Panc1 (cell line): ENCODE results near the gene SENP1. TPM values are rescaled to one million over a fixed set of nuclear protein-coding genes. Genes with fewer than 3 reads are reported as not detected.

Experiments
- ATAC-seq: fragments of 200-7000 bp; cut with Tn5 transposase; 2 replicates; pipeline ENCODE4 v1.9.1; 2020; ENCODE audit warnings: mild to moderate bottlenecking, moderate library complexity
- BruUV-seq: library from RNA; stranded (reverse); fragments of 400-500 nt; replicated peaks from 2 replicates; lab custom pipeline; 2021; lab: Mats Ljungman, UMichigan
- CTCF ChIA-PET: fragments of 300-600 bp; sonication (Branson Sonifier 250); formaldehyde crosslinking; loops from one replicate; lab custom pipeline; 2022; ENCODE audit warnings: antibody characterized with exemption; lab: Charles Lee
- POLR2A ChIA-PET: fragments of 300-600 bp; sonication (Branson Sonifier 250); formaldehyde crosslinking; loops from one replicate; lab custom pipeline; 2022; ENCODE audit warnings: antibody characterized with exemption; lab: Charles Lee
- DNase-seq: peaks from one replicate; pipeline ENCODE4 v3.0.0-alpha.2; 2010; ENCODE audit warnings: low read depth, low spot score
- H3K27ac ChIP-seq: 2 replicates; pipeline ENCODE4 v1.5.1; 2011; ENCODE audit warnings: mild to moderate bottlenecking, low read length, inconsistent platforms
- H3K27me3 ChIP-seq: fragments of 200-500 bp; sonication (Bioruptor generic); 2 replicates; pipeline ENCODE4 v1.6.0; 2014; ENCODE audit warnings: low read length, inconsistent platforms; ENCODE audit not compliant: control insufficient read depth, insufficient read depth
- H3K36me3 ChIP-seq: fragments of 200-500 bp; sonication (Bioruptor generic); 2 replicates; pipeline ENCODE4 v1.5.1; 2014; ENCODE audit warnings: inconsistent platforms, mild to moderate bottlenecking, low read length, moderate library complexity; ENCODE audit not compliant: control insufficient read depth, insufficient read depth
- H3K4me1 ChIP-seq: 2 replicates; pipeline ENCODE4 v1.5.1; 2011; ENCODE audit warnings: inconsistent platforms, mild to moderate bottlenecking, low read length, moderate library complexity; ENCODE audit not compliant: control insufficient read depth, insufficient read depth
- H3K4me3 ChIP-seq, 2 experiments: 2 replicates each; pipeline ENCODE4 v1.5.1; 2011 to 2012; ENCODE audit warnings: low read depth in 2 of 2, low read length in 2 of 2, mild to moderate bottlenecking in 2 of 2, inconsistent platforms in 1 of 2, moderate library complexity in 1 of 2
- H3K9me3 ChIP-seq: fragments of 200-500 bp; sonication (Bioruptor generic); 2 replicates; pipeline ENCODE4 v1.5.1; 2014; ENCODE audit warnings: low read depth, mild to moderate bottlenecking, inconsistent platforms, low read length, moderate library complexity; ENCODE audit not compliant: control insufficient read depth, insufficient read depth
- POLR2AphosphoS5 ChIP-seq: IDR thresholded peaks from 2 replicates; pipeline ENCODE4 v1.6.1; 2012; ENCODE audit warnings: mild to moderate bottlenecking, low read depth, low read length, moderate library complexity
- SIN3A ChIP-seq: IDR thresholded peaks from 2 replicates; pipeline ENCODE4 v1.6.1; 2012; ENCODE audit warnings: low read depth, mild to moderate bottlenecking, low read length, moderate library complexity, borderline replicate concordance; ENCODE audit not compliant: insufficient read depth
- TCF7L2 ChIP-seq: IDR thresholded peaks from 2 replicates; pipeline ENCODE4 v1.6.1; 2011; ENCODE audit warnings: mild to moderate bottlenecking, low read depth, low read length, inconsistent platforms
- in situ Hi-C: cut with HindIII; loops from 2 replicates; pipeline ENCODE4 v1.10.0; 2016; ENCODE audit warnings: low sequenced_read_pairs, low pct_unique_long_range_greater_than_20kb
- intact Hi-C: fragments of 100-400 bp; cut with micrococcal nuclease; formaldehyde crosslinking; loops from one replicate; pipeline ENCODE4 v1.10.0; 2022; ENCODE audit not compliant: unreplicated experiment
- total RNA-seq: library from RNA; stranded (reverse); gene quantifications from one replicate; pipeline ENCODE4 v1.2.1, GENCODE V29; 2021; ENCODE audit not compliant: unreplicated experiment
- TF ChIP-seq, protein P1 (sequence below), 2 experiments: IDR thresholded peaks; 2 replicates each; pipeline ENCODE4 v1.6.1; 2011 to 2012; ENCODE audit warnings: low read depth in 2 of 2, control low read depth in 1 of 2, low read length in 1 of 2, mild to moderate bottlenecking in 1 of 2, moderate library complexity in 1 of 2; ENCODE audit not compliant: insufficient read depth in 1 of 2
- TF ChIP-seq, protein P2 (sequence below): fragments of 450-650 bp; IDR thresholded peaks from 2 replicates; pipeline ENCODE4 v1.5.1; 2017; ENCODE audit warnings: mild to moderate bottlenecking

Gene SENP1
- total RNA-seq, 1 experiment from 2014 or later: 35.2 TPM

DNA sequence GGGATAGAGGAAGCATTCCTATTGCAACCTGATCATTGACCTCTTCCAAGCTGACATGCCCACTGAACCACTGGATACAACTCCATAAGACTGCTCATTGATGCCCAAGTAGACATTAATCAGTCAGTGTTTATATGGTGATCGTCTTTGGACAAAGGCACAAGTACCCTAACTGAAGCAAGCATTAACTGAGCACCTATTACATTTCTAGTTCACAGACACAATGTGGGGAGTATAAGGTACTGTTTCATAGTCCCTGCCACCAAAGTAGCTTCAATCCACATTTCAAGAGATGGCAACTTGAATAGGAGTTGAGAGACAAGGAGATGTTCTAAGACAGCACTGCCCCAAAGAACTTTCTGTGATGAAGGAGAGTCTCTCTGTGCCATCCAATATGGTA lies 90.8 kb downstream of the SENP1 start:
- Histone ChIP-seq H3K4me3 (no peak overlapping the region), H3K4me1 (no peaks in the 10 kb centered on the region), H3K9me3 (no peaks in the 10 kb centered on the region), H3K27me3 (peaks cover 16% of the 10 kb centered on the region; the same call in 1 of the 2 replicates), H3K27ac (no peak overlapping the region), H3K36me3 (no peaks in the 10 kb centered on the region)
- ChIA-PET CTCF (no interaction called here), POLR2A (interaction anchor here (0.7 kb wide), 1 partner anchor 36 kb away, joined by 5 read pairs; no protein-coding TSS in a partner anchor)
- in situ Hi-C loops: no loop called here
- ATAC-seq (no peak), DNase-seq (no peak)
- intact Hi-C loops: no loop called here
- TF ChIP-seq SIN3A (no peak), POLR2AphosphoS5 (no peak), TCF7L2 (no peak)
- TF ChIP-seq, protein P1, sequence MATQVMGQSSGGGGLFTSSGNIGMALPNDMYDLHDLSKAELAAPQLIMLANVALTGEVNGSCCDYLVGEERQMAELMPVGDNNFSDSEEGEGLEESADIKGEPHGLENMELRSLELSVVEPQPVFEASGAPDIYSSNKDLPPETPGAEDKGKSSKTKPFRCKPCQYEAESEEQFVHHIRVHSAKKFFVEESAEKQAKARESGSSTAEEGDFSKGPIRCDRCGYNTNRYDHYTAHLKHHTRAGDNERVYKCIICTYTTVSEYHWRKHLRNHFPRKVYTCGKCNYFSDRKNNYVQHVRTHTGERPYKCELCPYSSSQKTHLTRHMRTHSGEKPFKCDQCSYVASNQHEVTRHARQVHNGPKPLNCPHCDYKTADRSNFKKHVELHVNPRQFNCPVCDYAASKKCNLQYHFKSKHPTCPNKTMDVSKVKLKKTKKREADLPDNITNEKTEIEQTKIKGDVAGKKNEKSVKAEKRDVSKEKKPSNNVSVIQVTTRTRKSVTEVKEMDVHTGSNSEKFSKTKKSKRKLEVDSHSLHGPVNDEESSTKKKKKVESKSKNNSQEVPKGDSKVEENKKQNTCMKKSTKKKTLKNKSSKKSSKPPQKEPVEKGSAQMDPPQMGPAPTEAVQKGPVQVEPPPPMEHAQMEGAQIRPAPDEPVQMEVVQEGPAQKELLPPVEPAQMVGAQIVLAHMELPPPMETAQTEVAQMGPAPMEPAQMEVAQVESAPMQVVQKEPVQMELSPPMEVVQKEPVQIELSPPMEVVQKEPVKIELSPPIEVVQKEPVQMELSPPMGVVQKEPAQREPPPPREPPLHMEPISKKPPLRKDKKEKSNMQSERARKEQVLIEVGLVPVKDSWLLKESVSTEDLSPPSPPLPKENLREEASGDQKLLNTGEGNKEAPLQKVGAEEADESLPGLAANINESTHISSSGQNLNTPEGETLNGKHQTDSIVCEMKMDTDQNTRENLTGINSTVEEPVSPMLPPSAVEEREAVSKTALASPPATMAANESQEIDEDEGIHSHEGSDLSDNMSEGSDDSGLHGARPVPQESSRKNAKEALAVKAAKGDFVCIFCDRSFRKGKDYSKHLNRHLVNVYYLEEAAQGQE (IDR thresholded peaks at IDR 0.05; ENCODE audit: insufficient read depth in 1 of 2, low read depth in 2 of 2, low read length in 1 of 2): no peak
- TF ChIP-seq, protein P2, sequence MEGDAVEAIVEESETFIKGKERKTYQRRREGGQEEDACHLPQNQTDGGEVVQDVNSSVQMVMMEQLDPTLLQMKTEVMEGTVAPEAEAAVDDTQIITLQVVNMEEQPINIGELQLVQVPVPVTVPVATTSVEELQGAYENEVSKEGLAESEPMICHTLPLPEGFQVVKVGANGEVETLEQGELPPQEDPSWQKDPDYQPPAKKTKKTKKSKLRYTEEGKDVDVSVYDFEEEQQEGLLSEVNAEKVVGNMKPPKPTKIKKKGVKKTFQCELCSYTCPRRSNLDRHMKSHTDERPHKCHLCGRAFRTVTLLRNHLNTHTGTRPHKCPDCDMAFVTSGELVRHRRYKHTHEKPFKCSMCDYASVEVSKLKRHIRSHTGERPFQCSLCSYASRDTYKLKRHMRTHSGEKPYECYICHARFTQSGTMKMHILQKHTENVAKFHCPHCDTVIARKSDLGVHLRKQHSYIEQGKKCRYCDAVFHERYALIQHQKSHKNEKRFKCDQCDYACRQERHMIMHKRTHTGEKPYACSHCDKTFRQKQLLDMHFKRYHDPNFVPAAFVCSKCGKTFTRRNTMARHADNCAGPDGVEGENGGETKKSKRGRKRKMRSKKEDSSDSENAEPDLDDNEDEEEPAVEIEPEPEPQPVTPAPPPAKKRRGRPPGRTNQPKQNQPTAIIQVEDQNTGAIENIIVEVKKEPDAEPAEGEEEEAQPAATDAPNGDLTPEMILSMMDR: no peak
- no TSS peak for BruUV-seq

DNA sequence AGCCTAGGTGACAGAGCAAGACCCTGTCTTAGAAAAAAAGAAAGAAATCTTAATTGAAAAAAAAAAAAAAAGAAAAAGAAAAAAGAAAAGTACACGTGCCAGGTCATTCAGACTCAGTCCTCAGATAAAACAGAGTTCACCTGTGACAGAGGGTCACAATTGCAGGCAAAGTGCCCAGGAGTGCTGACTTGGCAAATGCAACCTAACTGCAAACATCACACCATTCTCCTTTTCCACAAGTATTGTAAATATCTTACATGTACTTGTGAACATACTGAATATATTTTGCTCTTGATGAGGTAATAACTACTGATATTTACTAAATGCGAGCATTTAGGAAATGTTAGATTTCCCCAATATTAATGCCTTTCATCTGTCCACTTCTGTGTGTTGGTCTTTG lies 92.6 kb downstream of the SENP1 start:
- POLR2A ChIA-PET: no interaction called here
- CTCF ChIA-PET: interaction anchor here (0.6 to 0.7 kb wide), 2 partner anchors 11 to 23 kb away, joined by 3 to 7 read pairs; no protein-coding TSS in a partner anchor
- Histone ChIP-seq H3K27ac (no peak overlapping the region), H3K9me3 (no peaks in the 10 kb centered on the region), H3K4me3 (no peak overlapping the region), H3K27me3 (peaks cover 15% of the 10 kb centered on the region; the same call in 1 of the 2 replicates), H3K4me1 (no peaks in the 10 kb centered on the region), H3K36me3 (no peaks in the 10 kb centered on the region)
- intact Hi-C loops: no loop called here
- in situ Hi-C loops: no loop called here
- ATAC-seq (no peak), DNase-seq (no peak)
- TF ChIP-seq, protein P2: no peak
- TF ChIP-seq, protein P1 (IDR thresholded peaks at IDR 0.05; ENCODE audit: insufficient read depth in 1 of 2, low read depth in 2 of 2, low read length in 1 of 2): no peak
- no peak for TF ChIP-seq POLR2AphosphoS5
- no TSS peak for BruUV-seq
